ENCODE data around the gene KRTAP16-1.
"Not testable (repeated sequence)": the region's sequence is repeated elsewhere in the genome, so short reads cannot be mapped to it uniquely, and the experiment has no call there.

The KRTAP16-1 gene, protein sequence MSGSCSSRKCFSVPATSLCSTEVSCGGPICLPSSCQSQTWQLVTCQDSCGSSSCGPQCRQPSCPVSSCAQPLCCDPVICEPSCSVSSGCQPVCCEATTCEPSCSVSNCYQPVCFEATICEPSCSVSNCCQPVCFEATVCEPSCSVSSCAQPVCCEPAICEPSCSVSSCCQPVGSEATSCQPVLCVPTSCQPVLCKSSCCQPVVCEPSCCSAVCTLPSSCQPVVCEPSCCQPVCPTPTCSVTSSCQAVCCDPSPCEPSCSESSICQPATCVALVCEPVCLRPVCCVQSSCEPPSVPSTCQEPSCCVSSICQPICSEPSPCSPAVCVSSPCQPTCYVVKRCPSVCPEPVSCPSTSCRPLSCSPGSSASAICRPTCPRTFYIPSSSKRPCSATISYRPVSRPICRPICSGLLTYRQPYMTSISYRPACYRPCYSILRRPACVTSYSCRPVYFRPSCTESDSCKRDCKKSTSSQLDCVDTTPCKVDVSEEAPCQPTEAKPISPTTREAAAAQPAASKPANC

DNA sequence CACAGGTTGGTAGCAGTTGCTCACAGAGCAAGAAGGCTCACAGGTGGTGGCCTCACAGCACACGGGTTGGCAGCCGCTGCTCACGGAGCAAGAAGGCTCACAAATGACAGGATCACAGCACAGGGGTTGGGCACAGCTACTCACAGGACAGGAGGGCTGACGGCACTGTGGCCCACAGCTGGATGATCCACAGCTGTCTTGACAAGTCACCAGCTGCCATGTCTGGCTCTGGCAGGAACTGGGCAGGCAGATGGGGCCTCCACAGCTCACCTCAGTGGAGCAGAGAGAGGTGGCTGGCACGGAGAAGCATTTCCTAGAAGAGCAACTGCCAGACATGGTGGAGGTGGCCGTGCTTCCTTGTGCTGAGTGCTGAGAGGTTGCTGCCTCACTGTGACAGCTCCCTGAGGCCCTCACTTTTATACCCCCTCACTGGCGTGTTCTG is at the start of gene KRTAP16-1:
Gene KRTAP16-1, minus strand, starts transcription at position 392 of the 442 bp plus-strand sequence. Its CDS starts 56 bp downstream, at position 336.
- no peak for DNase-seq (ENCODE audit: low read depth)

DNA sequence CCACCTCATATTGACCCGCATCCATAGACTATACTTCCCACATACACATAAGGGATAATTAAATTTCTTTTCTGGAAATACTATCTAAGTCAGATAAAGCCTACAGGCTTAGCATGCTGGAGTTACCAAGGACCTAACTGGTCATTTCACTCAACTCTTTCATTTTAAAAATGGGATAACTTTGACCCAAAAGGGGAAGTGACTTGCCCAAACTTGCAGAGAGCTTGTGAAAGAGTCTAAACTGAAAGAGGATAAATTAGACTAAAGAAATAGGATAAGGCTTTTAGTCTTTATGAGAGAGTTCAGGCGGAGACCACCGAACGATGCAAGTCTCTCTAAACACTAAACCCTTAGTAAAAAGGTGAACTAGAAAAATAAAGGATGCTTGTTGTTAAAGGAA is 45.4 kb upstream of the KRTAP16-1 start:
- no peak for DNase-seq (ENCODE audit: low read depth)

DNA sequence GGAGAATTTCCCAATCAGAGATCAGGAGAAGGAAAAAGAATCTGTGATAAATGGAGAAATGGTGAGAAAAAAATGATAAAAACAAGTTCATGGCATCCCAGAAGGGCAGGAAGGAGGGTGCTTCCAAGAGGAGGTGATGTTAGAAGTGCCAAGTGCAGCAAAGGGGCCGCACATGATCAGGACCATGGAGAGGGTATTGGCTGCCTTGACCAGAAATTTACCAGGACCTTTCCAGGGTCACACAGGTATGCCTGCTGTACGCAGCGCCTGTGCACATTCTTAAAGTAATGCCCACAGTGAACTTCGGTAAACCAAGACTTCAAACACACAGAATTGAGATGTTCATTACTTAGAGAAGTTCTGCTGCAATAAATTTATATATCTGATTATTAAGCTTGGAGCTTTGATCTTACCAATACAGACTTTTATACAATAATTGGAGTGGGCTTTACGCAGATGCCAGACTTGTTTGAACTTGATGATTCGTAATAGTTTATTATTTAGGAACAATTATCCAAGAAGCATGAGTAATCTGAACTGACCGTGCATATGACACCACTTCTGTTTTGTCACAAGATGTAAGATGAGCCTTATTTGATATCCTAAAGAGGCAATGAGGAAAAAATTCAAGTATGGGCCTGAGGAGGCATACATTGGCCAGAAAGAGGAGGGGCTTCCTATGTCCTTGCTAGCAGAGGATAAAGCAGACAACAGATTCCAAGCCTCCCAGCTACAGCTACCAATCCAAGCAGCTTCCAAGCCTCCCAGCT is 43.7 kb upstream of the KRTAP16-1 start:
- no peak for DNase-seq (ENCODE audit: low read depth)

DNA sequence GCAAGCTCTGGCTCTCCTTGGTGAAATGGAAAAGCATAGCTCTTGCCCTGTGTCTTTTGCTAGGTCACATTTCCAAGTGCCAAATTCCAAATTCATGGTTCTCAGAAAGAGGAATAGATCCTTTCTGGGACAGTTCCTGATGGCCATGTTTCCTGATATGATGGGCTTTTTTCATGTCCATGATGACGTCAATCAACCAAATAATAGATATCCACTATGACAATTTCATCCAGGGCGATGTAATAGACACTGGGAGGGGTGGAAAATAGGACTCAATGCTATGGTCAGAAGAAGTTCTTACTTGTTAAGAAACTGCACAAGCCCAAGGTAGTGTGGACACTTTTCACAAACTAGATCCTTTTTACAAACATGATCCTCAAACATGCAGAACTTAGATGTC is 42.1 kb upstream of the KRTAP16-1 start:
- no peak for DNase-seq (ENCODE audit: low read depth)

DNA sequence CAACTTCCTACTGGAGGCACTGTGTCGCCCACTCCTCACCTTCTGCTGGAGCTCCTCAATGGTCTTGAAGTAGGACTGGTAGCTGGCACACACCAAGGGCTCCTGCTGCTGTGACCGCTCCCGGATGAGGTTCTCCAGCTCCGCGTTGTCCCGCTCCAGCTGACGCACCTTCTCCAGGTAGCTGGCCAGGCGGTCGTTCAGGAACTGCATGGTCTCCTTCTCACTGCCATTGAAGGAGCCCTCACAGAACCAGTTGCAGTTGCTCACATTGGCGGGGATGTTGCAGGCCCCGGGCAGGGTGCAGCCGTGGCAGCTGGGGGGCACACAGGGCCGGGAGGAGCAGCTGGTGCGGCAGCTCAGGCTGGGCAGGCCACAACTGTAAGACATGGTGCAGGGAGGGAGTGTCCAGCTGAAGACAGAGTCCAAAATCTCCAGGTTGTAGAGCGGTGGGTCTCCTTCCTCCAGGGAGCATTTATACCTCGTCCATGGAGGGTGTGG is 41.3 kb upstream of the KRTAP16-1 start, which contains the start of gene KRT33A:
Gene KRT33A, minus strand, starts transcription at position 448 of the 498 bp plus-strand sequence. Its CDS starts 61 bp downstream, at position 387.
- DNase-seq (ENCODE audit: low read depth), result not testable (repeated sequence)

DNA sequence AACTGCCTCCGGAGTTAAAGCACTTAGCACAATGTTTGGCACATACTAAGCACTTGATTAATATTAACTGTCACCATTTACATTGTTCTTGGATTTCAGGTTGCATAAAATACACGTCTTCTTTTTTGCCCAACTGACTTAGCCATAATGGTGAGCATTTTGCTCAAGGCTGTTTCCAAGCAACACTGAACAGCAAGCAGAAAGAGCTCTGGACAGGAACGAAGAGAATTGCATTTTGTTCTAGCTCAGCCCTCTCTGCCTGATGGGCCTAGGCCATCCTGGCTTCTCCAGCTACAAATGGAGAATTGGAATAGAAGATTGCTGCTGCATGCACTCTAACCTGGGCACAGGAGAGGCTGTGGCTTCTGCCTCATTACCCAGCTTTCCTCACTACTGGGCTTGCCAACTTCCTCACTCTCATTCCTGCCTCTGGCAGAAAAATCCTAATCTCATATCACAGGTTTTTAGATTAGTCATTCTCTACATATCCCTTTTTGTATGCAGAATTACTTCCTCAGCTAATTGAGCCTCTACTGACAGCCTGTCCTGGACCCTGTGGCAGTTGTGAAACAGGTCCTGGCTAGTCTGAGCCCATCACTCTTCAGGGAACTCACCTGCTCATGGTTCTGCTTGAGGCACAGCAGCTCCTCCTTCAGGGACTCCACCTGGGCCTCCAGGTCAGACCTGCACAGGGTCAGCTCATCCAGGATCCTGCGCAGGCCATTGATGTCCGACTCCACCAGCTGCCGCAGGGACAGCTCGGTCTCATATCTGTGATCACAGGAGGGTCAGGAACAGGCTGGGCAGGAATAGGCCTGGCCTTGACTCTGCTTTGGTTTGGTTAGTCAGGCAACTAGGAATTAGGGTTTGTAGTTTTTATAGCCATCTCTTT is 39.0 kb upstream of the KRTAP16-1 start:
- DNase-seq (ENCODE audit: low read depth), result no peak

DNA sequence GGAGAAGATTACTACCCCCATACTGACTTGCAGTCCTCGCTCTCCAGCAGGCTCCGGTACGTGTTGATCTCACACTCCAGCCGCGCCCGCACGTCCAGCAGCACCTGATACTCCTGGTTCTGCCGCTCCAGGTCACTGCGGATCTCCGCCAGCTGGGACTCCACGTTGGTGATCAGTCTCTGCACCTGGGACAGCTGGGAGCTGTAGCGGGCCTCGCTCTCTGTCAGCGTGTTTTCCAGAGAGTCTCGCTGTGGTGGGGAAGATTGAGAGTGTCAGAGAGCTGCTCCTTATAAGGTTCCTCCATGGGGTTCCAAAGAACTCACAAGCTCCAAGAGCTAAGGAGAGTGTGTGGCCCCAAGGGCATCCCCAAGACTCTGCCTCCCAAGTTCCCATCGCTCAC is 37.3 kb upstream of the KRTAP16-1 start:
- DNase-seq (ENCODE audit: low read depth), result not testable (repeated sequence)

DNA sequence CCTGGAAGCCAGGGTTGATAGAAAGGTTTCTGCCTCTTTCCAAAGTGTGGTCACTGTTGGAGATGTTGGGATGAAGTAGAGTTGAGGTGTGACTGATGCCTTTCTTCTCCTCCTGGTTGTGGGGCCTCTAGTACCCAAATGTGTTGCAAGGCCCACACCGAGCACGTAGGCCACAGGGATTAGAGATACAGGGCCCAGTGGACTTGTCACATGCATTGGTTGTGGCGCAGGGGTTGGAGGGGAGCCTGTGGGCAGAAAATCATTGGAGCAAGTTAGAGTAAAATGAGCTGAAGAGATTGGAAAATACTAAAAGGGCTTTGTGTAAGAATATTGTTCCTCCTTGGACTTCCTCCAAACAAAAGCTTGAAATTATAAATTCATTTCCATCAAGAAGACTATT is 36.9 kb upstream of the KRTAP16-1 start:
- no peak for DNase-seq (ENCODE audit: low read depth)

DNA sequence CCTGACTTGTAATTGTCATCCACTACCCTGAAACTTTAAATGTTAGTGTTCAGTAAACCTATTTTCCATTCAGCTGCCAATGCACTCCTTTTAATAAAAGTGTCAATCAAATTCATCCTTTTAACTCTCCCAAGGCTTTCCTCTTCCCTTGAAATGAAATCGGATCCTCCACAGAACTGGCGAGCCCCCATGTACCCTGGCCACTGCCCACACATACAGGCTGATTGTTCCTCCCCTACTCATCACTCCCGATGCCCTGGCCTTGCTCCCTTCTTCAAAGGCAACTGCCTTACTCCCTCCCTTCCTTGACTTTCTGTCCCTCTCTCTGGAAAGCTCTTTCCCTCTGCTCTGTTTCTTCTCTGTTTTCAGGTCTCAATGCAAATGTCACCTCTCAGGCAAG is 33.9 kb upstream of the KRTAP16-1 start:
- no peak for DNase-seq (ENCODE audit: low read depth)

DNA sequence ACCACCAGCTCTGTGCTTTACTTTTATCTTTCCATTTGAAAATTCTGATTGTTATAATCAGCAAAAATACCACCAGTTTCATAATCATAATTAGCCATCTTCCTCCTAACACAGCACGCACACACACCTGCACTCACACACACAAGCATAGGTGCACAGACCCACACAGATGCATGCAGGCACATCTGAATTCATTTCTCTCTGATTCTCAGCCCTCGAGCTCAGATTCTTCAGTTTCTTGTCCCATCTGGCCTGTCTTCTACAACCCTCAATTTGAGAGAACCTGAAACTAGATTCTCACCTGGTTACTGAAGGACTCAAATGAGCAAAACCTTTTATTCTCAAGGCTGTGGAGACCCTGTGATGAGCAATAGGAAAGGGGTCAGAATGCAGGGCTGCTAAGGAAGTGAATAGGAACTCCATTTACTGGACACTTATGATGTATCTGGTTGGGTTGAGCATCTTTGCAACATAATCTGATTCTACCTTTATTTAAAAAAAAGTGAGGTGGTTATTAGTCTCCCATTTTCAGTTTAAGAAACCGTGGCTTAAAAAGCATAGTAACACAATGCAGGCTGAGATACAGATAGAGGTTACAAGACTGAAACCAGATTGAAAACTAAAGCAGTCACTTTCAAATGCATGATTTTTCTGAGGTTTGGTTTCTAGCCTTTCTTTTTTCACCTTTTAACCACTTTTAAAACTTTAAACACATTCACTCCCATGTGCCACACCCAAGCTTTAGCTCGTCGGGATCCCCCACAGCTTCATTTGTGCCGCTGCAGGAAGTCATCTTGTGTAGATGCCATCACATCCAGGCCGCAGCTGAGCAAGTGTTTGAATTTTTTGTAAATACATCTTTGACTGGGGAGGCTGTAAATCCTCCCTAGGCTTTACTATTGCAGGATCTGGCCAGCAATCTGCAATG is 32.1 kb upstream of the KRTAP16-1 start:
- DNase-seq (ENCODE audit: low read depth), result no peak

DNA sequence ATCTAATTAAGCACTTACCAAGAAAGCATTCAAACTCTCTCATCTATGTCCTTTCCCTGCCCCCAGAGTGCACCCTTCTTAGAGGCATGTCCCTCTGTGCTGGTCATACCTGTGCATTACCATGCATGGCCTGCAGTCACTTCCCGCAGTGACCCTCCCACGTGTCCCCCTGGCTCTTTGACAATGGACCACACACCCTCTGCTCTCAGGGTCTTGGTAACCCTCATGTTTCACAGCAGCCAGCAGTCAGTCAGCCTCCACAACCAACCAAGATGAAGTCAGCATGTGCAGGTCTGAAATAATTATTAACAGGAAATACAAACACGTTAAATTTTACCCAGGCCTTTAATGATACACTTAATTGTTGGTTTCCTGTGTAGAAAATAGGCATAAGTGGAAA is 31.4 kb upstream of the KRTAP16-1 start:
- no peak for DNase-seq (ENCODE audit: low read depth)

DNA sequence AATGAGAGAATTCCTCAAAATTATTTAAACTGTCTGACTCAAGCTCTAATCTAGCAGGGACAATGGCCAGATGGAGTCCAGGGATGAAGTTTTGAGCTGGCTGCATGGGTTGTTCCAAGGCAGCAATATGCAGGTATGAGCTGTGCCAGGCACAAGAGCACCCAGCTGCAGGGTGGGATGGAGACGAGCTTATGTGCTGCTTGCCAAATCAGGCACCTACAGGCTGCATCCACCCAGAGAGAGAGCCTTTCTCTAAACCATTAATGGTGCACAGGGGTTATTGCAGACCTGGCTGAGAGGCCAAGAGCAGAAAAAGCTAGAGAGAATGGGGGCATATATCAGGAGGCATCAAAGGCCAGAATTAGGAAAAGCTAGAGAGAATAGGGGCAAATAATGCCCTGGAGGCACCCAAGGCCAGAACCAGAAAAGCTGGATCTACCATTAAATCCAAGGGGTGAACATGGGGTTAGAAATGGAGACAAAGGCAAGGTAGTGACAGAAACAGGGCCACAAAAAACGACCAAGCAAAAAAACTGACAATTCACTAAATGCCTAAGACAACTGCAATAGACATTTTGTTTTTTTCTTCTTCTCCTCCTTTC is 30.6 kb upstream of the KRTAP16-1 start:
- DNase-seq (ENCODE audit: low read depth), result no peak

DNA sequence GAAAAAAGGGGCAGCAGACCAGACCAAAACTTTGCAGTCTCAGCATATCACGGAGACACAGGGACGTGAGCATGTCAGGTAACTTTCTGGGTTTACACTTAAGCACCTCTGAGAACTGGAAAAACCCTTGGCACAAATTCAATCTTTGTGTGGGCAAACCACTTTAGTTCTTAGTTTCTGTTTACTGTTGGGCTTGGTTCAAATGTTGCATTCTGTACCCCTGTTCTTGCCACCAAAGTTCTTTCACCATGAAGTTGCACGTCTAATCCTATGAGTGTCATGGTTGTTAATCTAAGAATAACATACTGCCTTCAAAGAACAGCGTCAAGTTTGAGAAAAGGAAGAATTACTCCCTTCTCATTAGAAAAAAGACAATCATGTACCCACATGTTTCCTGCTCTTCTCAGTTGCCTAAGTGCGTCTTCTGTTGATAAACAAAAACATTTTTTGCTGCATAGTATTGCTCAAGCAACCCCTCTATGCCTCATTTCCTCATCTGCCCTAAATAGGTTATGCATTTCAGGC is 29.9 kb upstream of the KRTAP16-1 start:
- DNase-seq (ENCODE audit: low read depth), result peak; percentile 48

DNA sequence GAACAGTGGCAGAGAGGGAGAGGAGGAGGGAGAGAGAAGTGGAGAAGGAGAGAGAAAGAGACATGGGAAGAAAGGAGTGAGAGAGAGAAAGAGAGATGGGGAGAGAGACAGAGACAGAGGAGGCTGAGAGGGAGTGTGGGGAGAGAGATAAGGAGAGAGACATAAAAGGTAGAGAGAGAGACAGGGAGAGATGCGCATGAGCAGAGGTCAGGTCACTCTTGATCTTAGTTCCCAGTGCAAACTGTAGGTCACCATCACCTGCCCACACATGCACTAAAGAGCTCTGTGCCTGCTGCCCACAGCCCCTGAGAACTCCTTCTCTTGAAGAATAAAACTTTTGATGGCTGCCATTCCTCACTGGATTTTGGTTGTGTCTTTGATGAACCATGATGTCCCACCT is 26.6 kb upstream of the KRTAP16-1 start:
- no peak for DNase-seq (ENCODE audit: low read depth)

DNA sequence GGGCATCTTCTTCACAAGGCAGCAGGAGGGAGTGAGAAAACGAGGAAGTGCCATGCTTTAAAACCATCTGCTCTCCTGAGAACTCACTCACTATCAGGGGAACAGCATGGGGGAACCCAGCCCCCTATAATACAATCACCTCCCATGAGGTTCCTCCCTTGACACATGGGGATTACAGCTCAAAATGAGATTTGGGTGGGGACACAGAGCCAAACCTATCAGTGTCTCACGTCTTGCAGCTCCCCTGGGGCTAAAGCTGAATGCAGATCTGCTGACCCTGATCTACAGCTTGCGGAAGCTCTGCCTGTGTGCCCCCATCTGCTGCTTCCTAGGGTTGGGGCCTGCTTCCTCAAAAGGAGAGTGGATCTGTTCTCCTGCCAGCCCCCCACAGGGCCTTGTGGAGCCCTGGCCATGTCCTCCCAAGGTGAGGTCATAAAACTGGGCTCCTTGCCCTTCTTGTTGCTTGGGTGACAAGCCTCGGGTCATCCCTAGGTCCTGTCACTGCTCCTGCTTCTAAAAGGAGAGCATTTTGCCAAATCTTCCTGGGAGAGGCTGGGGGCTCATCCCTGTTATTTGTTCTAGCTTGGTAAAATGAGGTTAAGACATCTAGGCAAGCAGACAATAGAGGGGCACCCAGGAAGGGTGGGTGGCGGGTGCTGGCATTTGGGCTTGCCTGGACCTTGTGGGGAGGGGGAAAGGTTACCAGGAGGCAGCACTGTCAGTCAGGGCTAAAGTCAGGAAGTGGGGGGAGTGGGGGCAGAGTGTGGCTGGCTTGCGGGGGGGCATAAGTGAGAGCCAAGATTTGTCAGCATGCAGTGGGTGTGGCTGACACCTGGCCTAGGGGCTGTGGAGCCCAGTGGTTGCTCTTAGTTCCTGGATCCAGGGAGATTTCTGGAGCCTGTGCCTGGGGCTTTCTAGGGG is 25.5 kb upstream of the KRTAP16-1 start:
- no peak for DNase-seq (ENCODE audit: low read depth)

DNA sequence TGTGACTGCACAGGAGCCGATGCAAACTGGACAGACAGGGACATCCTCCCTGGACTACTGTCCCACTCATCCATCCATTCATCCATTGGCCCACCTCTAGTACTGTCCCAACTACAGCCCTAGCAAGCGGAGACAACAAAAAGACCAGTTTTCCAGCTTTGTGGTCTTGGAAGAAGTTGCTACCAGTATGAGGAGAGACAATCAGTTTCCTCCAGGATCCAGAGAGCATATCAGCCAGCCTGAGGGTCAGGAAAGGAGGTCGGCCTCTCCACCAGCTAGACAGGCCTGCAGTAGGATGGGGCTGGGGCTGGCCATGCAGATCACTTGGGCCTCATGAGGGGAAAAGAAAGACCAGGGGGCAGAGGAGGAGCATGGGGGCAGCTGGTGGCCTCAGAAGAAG is 24.7 kb upstream of the KRTAP16-1 start:
- DNase-seq (ENCODE audit: low read depth), result no peak

DNA sequence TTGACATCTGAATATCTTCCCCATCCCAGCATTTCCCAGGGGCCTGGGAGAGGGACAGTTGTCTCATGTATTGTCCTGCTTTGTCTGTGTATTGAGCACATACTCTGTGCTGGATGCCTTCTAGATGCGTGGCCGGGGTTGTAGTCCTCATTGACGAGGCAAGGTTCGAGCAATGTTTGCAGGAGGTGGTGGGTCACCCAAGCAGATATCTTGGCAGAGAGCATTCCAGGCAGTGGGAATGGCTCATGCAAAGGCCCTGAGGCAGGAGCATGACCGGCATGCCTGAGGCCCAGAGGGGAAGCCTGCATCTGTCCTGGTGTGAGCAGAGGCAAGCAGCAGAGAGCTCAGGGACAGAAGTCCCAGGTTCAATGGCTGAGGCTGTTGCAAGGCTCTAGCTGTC is 24.0 kb upstream of the KRTAP16-1 start:
- no peak for DNase-seq (ENCODE audit: low read depth)

DNA sequence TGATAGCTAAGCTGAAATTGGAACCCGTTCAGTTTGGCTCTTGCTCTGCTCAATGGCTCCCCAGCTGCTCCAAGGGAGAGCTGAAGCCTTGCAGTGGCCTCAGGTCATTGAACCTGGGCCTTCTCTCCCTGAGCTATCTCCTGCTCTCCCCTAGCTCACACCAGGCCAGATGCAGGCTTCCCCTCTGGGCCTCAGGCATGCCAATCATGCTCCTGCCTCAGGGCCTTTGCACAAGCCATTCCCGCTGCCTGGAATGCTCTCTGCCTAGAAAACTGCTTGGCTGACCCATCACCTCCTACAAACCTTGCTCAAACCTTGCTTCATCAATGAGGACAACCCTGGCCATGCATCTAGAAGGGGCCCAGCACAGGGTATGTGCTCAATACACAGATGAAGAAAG is 23.1 kb upstream of the KRTAP16-1 start:
- DNase-seq (ENCODE audit: low read depth), result no peak

DNA sequence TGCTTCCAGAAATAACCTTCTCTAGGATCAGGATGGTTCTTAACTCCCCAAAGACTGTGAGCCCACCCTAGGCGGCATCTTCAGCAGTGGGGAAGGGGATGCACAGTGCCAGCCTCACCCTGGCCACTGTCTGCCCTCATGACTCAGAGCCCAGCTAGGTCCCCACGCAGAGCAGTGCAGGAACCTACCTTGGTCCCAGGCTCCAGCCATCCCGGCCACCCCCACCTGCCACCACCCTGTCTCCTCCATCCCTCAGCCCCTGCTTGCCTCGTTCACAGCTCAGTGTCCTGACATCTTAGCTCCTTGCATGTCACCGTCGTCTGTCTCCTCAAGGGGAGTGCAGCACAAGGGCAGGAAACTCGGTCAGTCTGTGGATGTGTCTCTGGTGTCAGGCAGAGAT is 22.5 kb upstream of the KRTAP16-1 start:
- no peak for DNase-seq (ENCODE audit: low read depth)
